Raji (cell line): ENCODE measurements around the gene SLC1A5.

Source experiments
- POLR2A ChIP-seq: IDR thresholded peaks from 2 replicates; pipeline ENCODE4 v1.6.1; 2011; ENCODE audit warnings: low read depth, low read length, control low read depth; ENCODE audit not compliant: insufficient read depth

Gene SLC1A5

GRCh38 chr19:46812977-46813838 lies 24.8 kb upstream of the SLC1A5 start:
- TF ChIP-seq POLR2A, result no peak

- TF ChIP-seq POLR2A, result no peak
These were observed 21.3 kb upstream of the SLC1A5 start for GRCh38 chr19:46809534-46810272.

GRCh38 chr19:46806656-46807055 lies 18.3 kb upstream of the SLC1A5 start:
- no peak for TF ChIP-seq POLR2A

DNA sequence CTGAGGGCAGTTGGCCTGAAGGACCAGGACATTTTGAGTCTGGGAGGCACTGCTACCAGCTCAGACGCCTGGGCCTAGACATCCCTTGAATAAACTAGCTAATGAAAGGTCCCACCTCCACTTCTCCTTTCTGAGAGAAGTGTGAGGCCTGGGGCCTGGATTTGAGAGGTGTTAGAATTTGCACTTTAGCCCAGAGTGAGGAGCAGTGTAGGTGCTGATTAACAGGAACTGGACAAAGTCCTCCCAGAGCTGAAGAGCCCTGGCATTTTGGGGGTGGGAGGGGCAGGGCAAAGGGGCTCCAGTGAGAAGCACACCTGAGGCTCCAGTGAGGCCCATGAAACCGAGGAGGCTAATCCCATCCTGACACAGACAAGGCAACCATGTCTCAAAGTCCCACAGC lies 15.2 kb upstream of the SLC1A5 start:
- no peak for TF ChIP-seq POLR2A

GRCh38 chr19:46802152-46802551 lies 13.8 kb upstream of the SLC1A5 start:
- no peak for TF ChIP-seq POLR2A

DNA sequence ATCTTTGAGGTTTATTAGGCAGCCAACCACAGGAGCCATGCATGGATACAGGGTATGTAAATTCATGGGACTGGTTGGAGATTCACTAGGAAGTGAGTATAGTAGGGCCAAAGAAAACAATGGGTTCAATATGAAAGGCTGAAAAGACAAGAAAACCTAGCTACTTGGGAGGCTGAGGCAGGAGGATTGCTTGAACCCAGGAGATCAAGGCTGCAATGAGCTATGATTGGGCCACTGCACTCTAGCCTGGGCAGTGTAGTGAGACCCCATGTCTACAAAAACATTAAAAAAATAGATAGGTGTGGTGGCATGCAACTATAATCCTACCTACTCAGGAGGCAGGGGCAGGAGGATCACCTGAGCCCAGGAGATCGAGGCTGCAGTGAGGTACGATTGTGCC lies 10.3 kb upstream of the SLC1A5 start:
- no peak for TF ChIP-seq POLR2A

DNA sequence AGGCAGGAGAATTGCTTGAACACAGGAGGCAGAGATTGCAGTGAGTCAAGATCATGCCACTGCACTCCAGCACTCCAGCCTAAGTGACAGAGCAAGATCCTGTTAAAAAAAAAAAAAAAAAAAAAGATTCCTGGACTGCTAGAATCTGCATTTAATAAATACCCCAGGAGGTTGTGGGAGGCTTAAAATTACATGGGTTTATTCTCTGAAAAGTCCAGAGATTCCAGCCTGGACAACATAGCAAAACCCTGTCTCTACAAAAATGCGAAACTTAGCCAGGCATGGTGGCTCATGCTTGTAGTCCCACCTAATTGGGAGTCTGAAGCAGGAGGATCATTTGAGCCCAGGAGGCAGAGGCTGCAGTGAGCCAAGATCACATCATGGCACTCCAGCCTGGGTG lies 9.5 kb upstream of the SLC1A5 start:
- no peak for TF ChIP-seq POLR2A

GRCh38 chr19:46791944-46792343 lies 3.5 kb upstream of the SLC1A5 start:
- TF ChIP-seq POLR2A, result no peak

GRCh38 chr19:46789371-46789770 lies 977 bp upstream of the SLC1A5 start:
- TF ChIP-seq POLR2A, result no peak

- TF ChIP-seq POLR2A, result no peak
These were observed 559 bp upstream of the SLC1A5 start for GRCh38 chr19:46788968-46789338.

GRCh38 chr19:46787331-46788261 lies 798 bp downstream of the SLC1A5 start:
- 0 out of 2 replicates have a peak, but pooled peaks have one; percentile 42 for TF ChIP-seq POLR2A

GRCh38 chr19:46787040-46787330 lies 1.4 kb downstream of the SLC1A5 start:
- TF ChIP-seq POLR2A, result no peak; the same call in 1 of the 2 replicates

DNA sequence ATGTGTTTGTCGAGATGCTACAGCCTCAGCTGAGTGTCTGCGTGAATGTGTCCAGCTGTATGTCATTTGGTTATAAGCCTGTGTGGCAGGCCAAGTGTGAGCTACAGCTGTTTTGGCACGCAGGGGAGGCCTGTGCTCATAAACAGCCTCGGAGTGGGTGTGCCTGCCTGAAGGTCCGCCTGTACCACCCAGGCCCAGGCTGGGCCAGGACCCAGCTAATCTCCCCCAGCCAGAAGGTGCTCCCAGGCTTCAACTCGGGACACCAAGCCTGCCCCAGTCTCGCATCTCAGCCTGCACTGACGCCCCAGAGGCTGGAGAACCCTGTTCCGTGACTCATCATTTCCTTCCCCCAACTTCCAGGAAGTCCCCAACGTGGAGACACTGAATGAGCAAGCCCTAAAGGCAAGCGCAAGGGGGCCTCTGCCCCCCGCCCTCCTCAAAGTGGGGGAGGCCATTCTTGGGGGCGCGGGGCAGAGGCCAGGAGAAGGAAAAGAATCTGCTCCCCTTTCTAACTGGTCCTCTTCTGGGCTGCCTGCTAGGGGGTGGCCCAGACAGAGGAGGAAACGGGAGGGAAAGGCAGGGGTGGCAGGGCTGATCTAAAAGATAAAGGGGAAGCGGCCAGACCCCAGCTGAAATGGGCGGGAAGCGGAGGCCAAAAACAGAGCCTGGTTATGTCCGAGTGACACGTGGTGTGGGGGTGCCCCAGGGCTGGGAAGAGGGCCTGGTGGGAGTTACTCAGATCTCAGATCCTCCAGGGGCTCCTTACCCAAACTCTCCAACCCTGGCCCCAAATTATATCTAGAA lies 2.0 kb downstream of the SLC1A5 start:
- TF ChIP-seq POLR2A, result peak; percentile 35

GRCh38 chr19:46785980-46786235 lies 2.5 kb downstream of the SLC1A5 start:
- peak; percentile 37; the same call in 1 of the 2 replicates for TF ChIP-seq POLR2A
